Fibroblast of skin of abdomen (primary cell): ENCODE results near the gene CSH2. TPM values are rescaled to one million over a fixed set of nuclear protein-coding genes. Genes with fewer than 3 reads are reported as not detected.
"Not testable (repeated sequence)": the region's sequence is repeated elsewhere in the genome, so short reads cannot be mapped to it uniquely, and the experiment has no call there.

Source experiments
- DNase-seq: peaks from one replicate; pipeline ENCODE4 v3.0.0-alpha.2; 2013
- polyA plus RNA-seq, 2 experiments: library from polyadenylated mRNA; unstranded; fragments of 120-200 nt; gene quantifications; one replicate each; pipeline ENCODE4 v1.2.1, GENCODE V29; 2013; ENCODE audit not compliant: insufficient read length in 2 of 2

Gene CSH2
- polyA plus RNA-seq (2013, experiment 1 of 2; ENCODE audit: insufficient read length): not detected
- not detected for polyA plus RNA-seq (2013, experiment 2 of 2; ENCODE audit: insufficient read length)

- DNase-seq: not testable (repeated sequence)
Observed at GRCh38 chr17:63873577-63873976, at the start of gene CSH2. TSS of gene CSH2 (minus strand) at chr17:63873677. CDS start at chr17:63873614, 63 bp downstream.

- DNase-seq: not testable (repeated sequence)
Observed at GRCh38 chr17:63922402-63922801, 48.9 kb upstream of the CSH2 start.

GRCh38 chr17:63920779-63921178 is 47.3 kb upstream of the CSH2 start:
- DNase-seq: not testable (repeated sequence)

DNA sequence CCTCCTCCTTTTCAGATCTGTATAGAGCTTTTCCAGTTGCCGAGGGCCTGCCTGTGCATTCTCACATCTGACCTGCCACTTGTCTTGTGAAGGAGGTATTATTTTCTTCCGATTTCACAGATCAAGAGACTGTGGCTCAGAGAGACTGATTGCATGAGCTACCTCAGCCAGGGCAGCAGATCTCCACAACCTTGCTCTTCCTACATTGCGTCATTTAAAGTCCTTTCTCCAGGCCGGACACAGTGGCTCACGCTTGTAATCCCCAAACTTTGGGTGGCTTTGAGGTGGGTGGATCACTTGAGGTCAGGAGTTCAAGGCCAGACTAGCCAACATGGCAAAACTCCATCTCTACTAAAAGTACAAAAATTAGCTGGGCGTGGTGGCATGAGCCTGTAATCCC is 46.6 kb upstream of the CSH2 start:
- not testable (repeated sequence) for DNase-seq

GRCh38 chr17:63919311-63919723 is 45.8 kb upstream of the CSH2 start:
- DNase-seq: peak; percentile 53

- DNase-seq: not testable (repeated sequence)
Observed at GRCh38 chr17:63918789-63919305, 45.4 kb upstream of the CSH2 start, which contains the start of gene GH1. TSS of gene GH1 (minus strand) at chr17:63918839. CDS start at chr17:63918776, 63 bp downstream.

DNA sequence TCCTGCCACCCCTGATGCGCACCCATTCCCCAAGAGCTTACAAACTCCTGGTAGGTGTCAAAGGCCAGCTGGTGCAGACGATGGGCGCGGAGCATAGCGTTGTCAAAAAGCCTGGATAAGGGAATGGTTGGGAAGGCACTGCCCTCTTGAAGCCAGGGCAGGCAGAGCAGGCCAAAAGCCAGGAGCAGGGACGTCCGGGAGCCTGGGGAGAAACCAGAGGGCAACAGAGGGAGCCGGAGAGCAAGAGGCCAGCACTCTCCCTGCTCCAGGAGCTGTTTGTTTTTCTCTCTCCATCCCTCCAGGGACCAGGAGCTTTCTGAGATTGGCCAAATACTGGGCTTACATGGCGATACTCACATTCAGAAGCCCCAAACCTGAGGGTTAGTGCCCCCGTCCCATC is 44.8 kb upstream of the CSH2 start:
- no peak for DNase-seq

GRCh38 chr17:63917646-63918045 is 44.2 kb upstream of the CSH2 start:
- no peak for DNase-seq

- not testable (repeated sequence) for DNase-seq
Observed at GRCh38 chr17:63917206-63917605, 43.7 kb upstream of the CSH2 start.

DNA sequence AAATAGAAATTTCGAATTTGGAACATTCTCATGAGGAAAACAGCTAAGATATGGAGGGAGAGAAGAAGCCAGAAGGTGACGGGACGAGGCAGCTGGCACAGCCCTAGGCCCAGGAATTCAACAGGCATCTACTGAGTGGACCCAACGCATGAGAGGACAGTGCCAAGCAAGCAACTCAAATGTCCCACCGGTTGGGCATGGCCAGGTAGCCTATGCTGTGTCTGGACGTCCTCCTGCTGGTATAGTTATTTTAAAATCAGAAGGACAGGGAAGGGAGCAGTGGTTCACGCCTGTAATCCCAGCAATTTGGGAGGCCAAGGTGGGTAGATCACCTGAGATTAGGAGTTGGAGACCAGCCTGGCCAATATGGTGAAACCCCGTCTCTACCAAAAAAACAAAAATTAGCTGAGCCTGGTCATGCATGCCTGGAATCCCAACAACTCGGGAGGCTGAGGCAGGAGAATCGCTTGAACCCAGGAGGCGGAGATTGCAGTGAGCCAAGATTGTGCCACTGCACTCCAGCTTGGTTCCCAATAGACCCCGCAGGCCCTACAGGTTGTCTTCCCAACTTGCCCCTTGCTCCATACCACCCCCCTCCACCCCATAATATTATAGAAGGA is 43.2 kb upstream of the CSH2 start:
- no peak for DNase-seq

GRCh38 chr17:63915753-63916152 is 42.3 kb upstream of the CSH2 start:
- not testable (repeated sequence) for DNase-seq

DNA sequence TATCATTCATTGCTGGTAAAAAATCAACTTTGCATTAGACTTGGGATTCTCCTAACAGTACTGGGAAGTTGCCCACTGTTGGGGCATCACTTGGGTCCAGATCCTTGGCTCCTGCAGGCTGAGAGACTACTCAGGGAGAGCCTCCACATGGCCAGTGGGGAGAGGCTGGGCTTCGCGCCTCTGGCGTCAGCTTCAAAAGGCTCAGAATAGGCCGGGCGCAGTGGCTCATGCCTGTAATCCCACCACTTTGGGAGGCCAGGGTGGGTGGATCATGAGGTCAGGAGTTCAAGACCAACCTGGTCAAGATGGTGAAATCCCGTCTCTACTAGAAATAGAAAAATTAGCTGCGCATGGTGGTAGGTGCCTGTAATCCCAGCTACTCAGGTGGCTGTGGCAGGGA is 41.0 kb upstream of the CSH2 start:
- no peak for DNase-seq

- peak; percentile 19 for DNase-seq
Observed at GRCh38 chr17:63911657-63912100, 38.2 kb upstream of the CSH2 start.

GRCh38 chr17:63911041-63911635 is 37.7 kb upstream of the CSH2 start, which contains the start of gene CSHL1:
TSS of gene CSHL1 (minus strand) at chr17:63911258. CDS start at chr17:63911196, 62 bp downstream.
- DNase-seq: no peak

GRCh38 chr17:63910096-63910495 is 36.6 kb upstream of the CSH2 start:
- no peak for DNase-seq

- DNase-seq: not testable (repeated sequence)
Observed at GRCh38 chr17:63909586-63909985, 36.1 kb upstream of the CSH2 start.

GRCh38 chr17:63907161-63907778 is 33.8 kb upstream of the CSH2 start:
- peak; percentile 5 for DNase-seq

GRCh38 chr17:63904796-63905195 is 31.3 kb upstream of the CSH2 start:
- not testable (repeated sequence) for DNase-seq

DNA sequence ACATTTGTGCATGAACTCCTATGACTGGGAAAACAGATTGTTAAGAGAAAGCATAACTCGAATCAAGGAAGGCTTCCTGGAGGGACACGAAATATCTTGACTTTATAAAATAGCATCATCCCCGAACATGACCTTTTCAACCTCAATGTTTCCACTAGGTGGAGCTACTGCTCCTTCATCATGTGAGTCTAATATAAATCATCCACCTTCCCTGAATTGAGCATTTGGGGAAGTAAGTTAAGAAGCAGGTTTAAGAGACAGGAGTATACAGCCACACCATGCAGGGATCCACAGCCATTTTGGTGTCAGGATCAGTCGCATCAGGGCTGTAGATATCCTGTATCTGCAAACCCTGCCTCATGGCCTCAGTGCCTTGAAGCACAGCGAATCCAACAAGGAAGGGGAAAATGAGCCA is 30.3 kb upstream of the CSH2 start:
- DNase-seq: not testable (repeated sequence)

- DNase-seq: not testable (repeated sequence)
Observed at GRCh38 chr17:63901971-63902370, 28.5 kb upstream of the CSH2 start.

DNA sequence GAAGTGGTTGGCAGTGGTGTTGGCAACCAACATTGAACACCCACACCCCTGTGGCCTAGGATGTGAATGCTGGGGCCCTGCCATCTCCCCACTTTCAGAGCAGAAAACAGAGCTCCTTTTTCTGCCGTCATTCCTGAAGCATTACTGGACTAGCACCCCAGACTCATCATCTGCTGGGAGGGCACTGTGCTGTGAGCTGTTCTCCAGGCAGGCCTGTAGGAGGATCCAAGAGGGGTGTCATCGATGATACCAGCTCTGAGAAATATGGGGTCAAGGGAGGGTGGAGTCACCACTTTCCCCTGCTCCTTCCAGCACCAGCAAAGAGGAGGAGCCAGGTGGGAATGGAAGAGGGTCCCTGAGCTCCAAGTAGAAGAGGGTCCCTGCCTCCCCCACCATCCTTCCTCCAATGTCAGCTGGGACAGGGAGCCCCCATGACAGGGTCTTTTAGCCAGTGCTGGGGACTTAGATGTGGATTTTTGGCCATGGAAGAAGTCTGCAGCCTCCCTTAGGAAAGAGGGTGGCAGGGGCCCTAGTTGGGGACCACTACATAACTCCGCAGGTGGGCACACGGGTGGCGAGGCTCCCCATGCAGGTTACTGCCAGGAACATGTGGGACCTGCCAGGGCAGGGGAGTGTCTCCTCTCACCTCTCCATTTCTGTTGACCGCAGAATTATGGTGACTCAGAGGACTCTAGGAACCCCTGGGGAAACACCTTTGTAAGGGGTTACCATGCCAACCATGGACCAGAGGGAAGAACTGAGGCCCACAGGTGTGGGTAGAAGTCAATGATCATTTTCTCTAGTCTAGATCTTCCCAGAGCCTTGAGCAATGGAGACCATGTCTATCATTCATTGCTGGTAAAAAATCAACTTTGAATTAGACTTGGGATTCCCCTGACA is 25.7 kb upstream of the CSH2 start:
- DNase-seq: not testable (repeated sequence)
